ENCODE results near the gene NARS2. TPM values are rescaled to one million over a fixed set of nuclear protein-coding genes. Genes with fewer than 3 reads are reported as not detected.
"Not testable (repeated sequence)": the region's sequence is repeated elsewhere in the genome, so short reads cannot be mapped to it uniquely, and the experiment has no call there.

NARS2 gene
- total RNA-seq, 2 donors from 2014 or later, result 10.1 to 24.7 TPM

DNA sequence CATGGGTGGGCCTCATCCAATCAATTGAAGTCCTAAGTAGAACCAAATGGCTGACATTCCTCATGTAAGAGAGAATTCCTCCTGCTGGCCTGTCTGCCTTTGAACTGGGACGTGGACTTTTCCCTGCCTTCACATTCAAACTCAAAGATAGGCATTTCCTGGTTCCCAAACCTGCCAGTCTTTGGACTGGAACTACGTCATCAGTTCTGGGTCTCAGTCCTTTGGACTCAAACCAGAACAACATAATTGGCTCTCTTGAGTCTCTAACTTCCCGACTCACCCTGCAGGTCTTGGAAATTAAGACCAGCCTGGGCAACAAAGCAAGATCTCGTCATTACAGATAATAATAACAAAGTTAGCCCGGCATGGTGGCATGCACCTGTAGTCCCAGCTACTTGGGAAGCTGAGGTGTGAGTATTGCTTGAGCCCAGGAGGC, 38.7 kb upstream of the NARS2 start:
- no peak for DNase-seq
- no peaks in the 10 kb centered on the region for H3K27me3 ChIP-seq
- H3K9me3 ChIP-seq, result no peaks in the 10 kb centered on the region
- TF ChIP-seq POLR2A (IDR thresholded peaks at IDR 0.05), result no peak
- TF ChIP-seq, protein P1, sequence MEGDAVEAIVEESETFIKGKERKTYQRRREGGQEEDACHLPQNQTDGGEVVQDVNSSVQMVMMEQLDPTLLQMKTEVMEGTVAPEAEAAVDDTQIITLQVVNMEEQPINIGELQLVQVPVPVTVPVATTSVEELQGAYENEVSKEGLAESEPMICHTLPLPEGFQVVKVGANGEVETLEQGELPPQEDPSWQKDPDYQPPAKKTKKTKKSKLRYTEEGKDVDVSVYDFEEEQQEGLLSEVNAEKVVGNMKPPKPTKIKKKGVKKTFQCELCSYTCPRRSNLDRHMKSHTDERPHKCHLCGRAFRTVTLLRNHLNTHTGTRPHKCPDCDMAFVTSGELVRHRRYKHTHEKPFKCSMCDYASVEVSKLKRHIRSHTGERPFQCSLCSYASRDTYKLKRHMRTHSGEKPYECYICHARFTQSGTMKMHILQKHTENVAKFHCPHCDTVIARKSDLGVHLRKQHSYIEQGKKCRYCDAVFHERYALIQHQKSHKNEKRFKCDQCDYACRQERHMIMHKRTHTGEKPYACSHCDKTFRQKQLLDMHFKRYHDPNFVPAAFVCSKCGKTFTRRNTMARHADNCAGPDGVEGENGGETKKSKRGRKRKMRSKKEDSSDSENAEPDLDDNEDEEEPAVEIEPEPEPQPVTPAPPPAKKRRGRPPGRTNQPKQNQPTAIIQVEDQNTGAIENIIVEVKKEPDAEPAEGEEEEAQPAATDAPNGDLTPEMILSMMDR (IDR thresholded peaks at IDR 0.05), result no peak
- H3K27ac ChIP-seq, result no peak overlapping the region
- no peak overlapping the region for H3K4me3 ChIP-seq
- ATAC-seq, result no peak
- H3K4me1 ChIP-seq, result no peaks in the 10 kb centered on the region
- no peaks in the 10 kb centered on the region for H3K36me3 ChIP-seq (replicated peaks in 1 of 2; ENCODE audit: insufficient read depth in 1 of 2, low read depth in 2 of 2)
- 67 to 80% methylated on average over 4 to 5 of the region's 5 CpGs for WGBS, 2 donors
- intact Hi-C loops (cut with DNase I), result no loop called here

- H3K4me1 ChIP-seq, result no peaks in the 10 kb centered on the region
- TF ChIP-seq POLR2A (IDR thresholded peaks at IDR 0.05), result no peak
- TF ChIP-seq, protein P1 (IDR thresholded peaks at IDR 0.05), result no peak
- H3K27me3 ChIP-seq, result no peaks in the 10 kb centered on the region
- no peak overlapping the region for H3K27ac ChIP-seq
- WGBS, 2 donors, result 37 to 67% methylated on average over 4 of the region's 4 CpGs
- no peak for DNase-seq
- H3K9me3 ChIP-seq, result no peaks in the 10 kb centered on the region
- ATAC-seq, result no peak
- no peaks in the 10 kb centered on the region for H3K36me3 ChIP-seq (replicated peaks in 1 of 2; ENCODE audit: insufficient read depth in 1 of 2, low read depth in 2 of 2)
- intact Hi-C loops (cut with DNase I), result no loop called here
- H3K4me3 ChIP-seq, result no peak overlapping the region
Measured at GRCh38 chr11:78612721-78613377, 38.2 kb upstream of the NARS2 start.

DNA sequence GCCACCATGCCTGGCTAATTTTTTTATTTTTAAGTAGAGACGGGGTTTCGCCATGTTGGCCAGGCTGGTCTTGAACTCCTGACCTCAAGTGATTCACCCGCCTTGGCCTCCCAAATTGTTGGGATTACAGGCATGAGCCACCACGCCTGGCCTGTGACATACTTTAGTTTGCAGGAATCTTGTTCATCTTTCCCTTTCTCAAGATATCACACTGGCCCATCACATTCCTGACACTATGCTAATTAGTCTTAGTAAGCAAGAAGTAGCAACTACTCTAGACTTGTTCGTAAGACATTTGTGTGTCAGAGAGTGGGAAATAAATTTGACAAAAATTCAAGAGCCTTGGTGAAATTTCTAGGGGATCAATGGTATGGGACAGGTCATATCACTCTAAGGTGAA, 34.7 kb upstream of the NARS2 start:
- ATAC-seq; intact Hi-C loops (cut with DNase I); H3K9me3 ChIP-seq; H3K27me3 ChIP-seq; H3K4me1 ChIP-seq; H3K4me3 ChIP-seq; H3K27ac ChIP-seq; H3K36me3 ChIP-seq (replicated peaks in 1 of 2; ENCODE audit: insufficient read depth in 1 of 2, low read depth in 2 of 2); DNase-seq: not testable (repeated sequence)
- 86 to 87% methylated on average over 5 of the region's 5 CpGs for WGBS, 2 donors

GRCh38 chr11:78607696-78608095, 33.0 kb upstream of the NARS2 start:
- no peaks in the 10 kb centered on the region for H3K36me3 ChIP-seq (replicated peaks in 1 of 2; ENCODE audit: insufficient read depth in 1 of 2, low read depth in 2 of 2)
- H3K4me1 ChIP-seq, result no peaks in the 10 kb centered on the region
- ATAC-seq (no peak), DNase-seq (no peak)
- H3K9me3 ChIP-seq, result no peaks in the 10 kb centered on the region
- H3K27me3 ChIP-seq, result no peaks in the 10 kb centered on the region
- H3K27ac ChIP-seq, result no peak overlapping the region
- no peak overlapping the region for H3K4me3 ChIP-seq
- intact Hi-C loops (cut with DNase I), result no loop called here
- TF ChIP-seq POLR2A (IDR thresholded peaks at IDR 0.05), result no peak
- TF ChIP-seq, protein P1 (IDR thresholded peaks at IDR 0.05), result no peak

- 68 to 71% methylated on average over 3 of the region's 3 CpGs for WGBS, 2 donors
- H3K27me3 ChIP-seq, result no peaks in the 10 kb centered on the region
- no peak for DNase-seq
- intact Hi-C loops (cut with DNase I), result no loop called here
- no peaks in the 10 kb centered on the region for H3K9me3 ChIP-seq
- no peaks in the 10 kb centered on the region for H3K36me3 ChIP-seq (replicated peaks in 1 of 2; ENCODE audit: insufficient read depth in 1 of 2, low read depth in 2 of 2)
- no peak for TF ChIP-seq POLR2A (IDR thresholded peaks at IDR 0.05)
- TF ChIP-seq, protein P1 (IDR thresholded peaks at IDR 0.05), result no peak
- no peaks in the 10 kb centered on the region for H3K4me1 ChIP-seq
- no peak for ATAC-seq
- H3K27ac ChIP-seq, result no peak overlapping the region
- no peak overlapping the region for H3K4me3 ChIP-seq
Measured at GRCh38 chr11:78606667-78607066, 32.0 kb upstream of the NARS2 start.
